Activated naive CD4-positive, alpha-beta T cell treated with anti-CD3 and anti-CD28 coated beads, Interleukin-2, amount 50 U/mL, for 72 hours (primary cell): ENCODE results near the gene APBB2. TPM values are rescaled to one million over a fixed set of nuclear protein-coding genes. Genes with fewer than 3 reads are reported as not detected.

Experiments used
- ATAC-seq, 2 donors: fragments of 150-1000 bp; cut with Tn5 transposase; 2 replicates each; pipeline ENCODE4 v1.10.0; 2021; ENCODE audit warnings: mild to moderate bottlenecking in 2 of 2, moderate library complexity in 2 of 2
- DNase-seq, 2 donors: peaks; one replicate each; pipeline ENCODE4 v3.0.0; 2021 to 2022; ENCODE audit warnings: low spot score in 2 of 2
- H3K27ac Mint-ChIP-seq, 2 donors: one replicate each; pipeline ENCODE4 v1.8.0; 2022; ENCODE audit warnings: mild to moderate bottlenecking in 2 of 2, mixed read lengths in 2 of 2
- H3K36me3 Mint-ChIP-seq, 2 donors: one replicate each; pipeline ENCODE4 v1.8.0; 2022; ENCODE audit warnings: mixed read lengths in 2 of 2
- H3K9me3 Mint-ChIP-seq, 2 donors: one replicate each; pipeline ENCODE4 v1.8.0; 2022; ENCODE audit warnings: mixed read lengths in 2 of 2
- total RNA-seq, 2 donors: library from RNA; stranded (reverse); gene quantifications; one replicate each; pipeline ENCODE4 v1.2.3, GENCODE V29; 2022

The APBB2 gene
- total RNA-seq, 2 donors from 2014 or later: 1.6 to 6.1 TPM

DNA sequence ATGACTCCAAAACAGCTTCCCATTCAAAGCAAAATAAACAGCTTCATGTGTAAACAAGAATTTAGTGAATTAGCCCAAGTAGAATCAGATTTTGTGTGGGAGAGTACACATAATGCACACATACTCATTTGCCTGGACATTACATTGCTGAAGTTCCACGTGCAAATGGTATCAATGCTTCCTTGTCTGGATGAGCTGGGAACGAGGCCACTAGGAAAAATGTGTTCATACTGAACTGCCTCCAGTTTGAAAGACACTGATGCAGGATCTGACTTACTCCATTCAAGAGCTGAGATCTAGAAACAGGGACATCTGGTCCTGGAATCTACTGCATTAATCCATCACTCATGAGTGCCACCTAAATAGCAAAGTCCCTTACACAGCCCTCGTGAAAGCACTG lies 228.0 kb downstream of the APBB2 start:
- Mint-ChIP-seq H3K9me3 (no peaks in the 10 kb centered on the region), H3K27ac (no peak overlapping the region), H3K36me3 (no peaks in the 10 kb centered on the region)
- ATAC-seq (no peak), DNase-seq (no peak)

DNA sequence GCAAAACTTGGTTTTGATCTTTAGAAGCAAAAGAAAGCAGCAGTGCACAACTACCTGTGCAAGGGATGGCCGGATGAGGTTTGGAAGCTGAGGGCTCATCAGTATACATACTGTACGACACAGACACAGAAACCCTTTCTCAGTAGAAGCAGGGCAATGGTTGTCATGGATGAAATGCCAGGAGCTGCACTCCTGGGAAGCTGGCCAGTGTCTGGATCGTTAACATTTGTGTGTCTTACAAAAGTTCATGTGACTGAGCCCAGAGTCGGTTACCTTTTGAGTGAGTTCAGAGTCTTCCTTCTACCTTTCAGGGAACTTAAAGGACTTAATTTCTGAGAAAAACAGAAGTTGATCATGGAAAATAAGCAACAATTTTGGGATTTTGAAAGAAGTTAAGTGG lies 230.3 kb downstream of the APBB2 start:
- Mint-ChIP-seq H3K27ac (no peak overlapping the region), H3K36me3 (no peaks in the 10 kb centered on the region), H3K9me3 (no peaks in the 10 kb centered on the region)
- no peak for ATAC-seq
- no peak for DNase-seq

GRCh38 chr4:40980318-40980883 lies 233.9 kb downstream of the APBB2 start:
- DNase-seq: no peak
- ATAC-seq: no peak
- Mint-ChIP-seq H3K27ac (no peak overlapping the region), H3K9me3 (no peaks in the 10 kb centered on the region), H3K36me3 (no peaks in the 10 kb centered on the region)

DNA sequence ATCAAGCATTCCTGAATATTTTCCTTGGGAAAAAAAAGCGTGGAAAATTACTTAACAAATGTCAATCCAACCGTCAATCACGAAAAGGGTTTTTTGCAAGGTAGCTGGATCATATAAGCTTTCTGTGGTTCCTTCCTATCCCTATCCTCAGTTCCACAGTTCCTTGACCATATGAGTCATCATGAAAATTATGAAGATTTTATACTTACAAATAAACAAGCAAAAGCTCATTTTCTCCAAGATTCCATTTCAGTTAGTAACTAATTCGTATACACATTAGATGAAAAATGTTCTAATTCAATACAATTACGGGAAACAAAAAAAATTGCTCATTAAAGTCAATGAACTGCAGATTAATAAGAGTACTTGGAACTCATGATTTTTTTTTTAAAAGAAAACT lies 235.8 kb downstream of the APBB2 start:
- Mint-ChIP-seq H3K27ac (no peak overlapping the region), H3K36me3 (no peaks in the 10 kb centered on the region)
- ATAC-seq: no peak

GRCh38 chr4:40976343-40976742 lies 238.0 kb downstream of the APBB2 start:
- DNase-seq (peak in 1 of 2 donors; percentile 21), ATAC-seq (no peak)
- no peaks in the 10 kb centered on the region for H3K36me3 Mint-ChIP-seq
- H3K9me3 Mint-ChIP-seq: no peaks in the 10 kb centered on the region
- H3K27ac Mint-ChIP-seq: no peak overlapping the region

More for the DNA sequence above, 235.8 kb downstream of the APBB2 start:
- no peak for DNase-seq
- H3K9me3 Mint-ChIP-seq: no peaks in the 10 kb centered on the region

DNA sequence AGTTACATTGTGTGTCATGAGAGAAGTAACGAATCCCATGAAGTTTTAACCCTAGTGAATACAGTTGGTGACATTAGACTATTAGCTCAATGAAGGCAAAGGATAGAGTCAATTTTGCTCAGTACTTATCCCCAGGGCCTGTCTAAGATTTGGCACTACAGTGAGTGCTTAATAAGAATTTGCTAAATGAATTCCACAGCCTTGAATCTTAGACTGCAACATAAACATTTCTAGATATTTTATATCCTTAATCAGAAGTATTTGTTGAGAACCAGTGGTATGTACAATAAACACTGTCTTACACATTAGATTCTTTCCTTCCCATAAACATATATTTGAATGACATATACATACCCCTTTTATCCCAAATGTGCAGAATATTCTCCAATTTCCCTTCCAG lies 241.6 kb downstream of the APBB2 start:
- no peaks in the 10 kb centered on the region for H3K9me3 Mint-ChIP-seq
- ATAC-seq (no peak), DNase-seq (no peak)
- no peak overlapping the region for H3K27ac Mint-ChIP-seq
- H3K36me3 Mint-ChIP-seq: no peaks in the 10 kb centered on the region

GRCh38 chr4:40971338-40971737 lies 243.0 kb downstream of the APBB2 start:
- Mint-ChIP-seq H3K36me3 (no peaks in the 10 kb centered on the region), H3K9me3 (no peaks in the 10 kb centered on the region), H3K27ac (no peak overlapping the region)
- no peak for DNase-seq
- no peak for ATAC-seq

- H3K9me3 Mint-ChIP-seq: no peaks in the 10 kb centered on the region
- ATAC-seq (no peak), DNase-seq (no peak)
- no peak overlapping the region for H3K27ac Mint-ChIP-seq
- no peaks in the 10 kb centered on the region for H3K36me3 Mint-ChIP-seq
These were observed 244.8 kb downstream of the APBB2 start for GRCh38 chr4:40969501-40969900.

- Mint-ChIP-seq H3K27ac (no peak overlapping the region), H3K36me3 (no peaks in the 10 kb centered on the region), H3K9me3 (no peaks in the 10 kb centered on the region)
- no peak for ATAC-seq
- no peak for DNase-seq
These were observed 246.8 kb downstream of the APBB2 start for GRCh38 chr4:40967550-40967949.

DNA sequence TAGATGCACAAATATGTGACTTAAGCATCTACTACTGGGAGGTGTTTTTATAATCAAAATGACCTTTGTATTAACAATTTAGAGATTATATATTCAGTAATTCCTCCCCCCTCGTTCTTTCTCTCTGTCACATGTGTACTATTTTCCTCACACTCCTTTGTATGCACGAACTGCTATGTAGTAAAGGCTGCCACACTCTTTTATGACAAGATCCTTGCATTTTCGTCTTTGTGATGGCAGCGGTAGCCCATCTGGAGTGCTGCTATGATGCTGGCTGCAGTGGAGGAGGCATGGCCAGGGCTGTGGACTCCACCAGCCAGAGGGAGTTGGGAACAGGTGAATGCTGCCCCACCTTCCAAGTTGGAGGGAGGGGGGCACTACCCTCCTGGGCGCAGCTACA lies 248.3 kb downstream of the APBB2 start:
- Mint-ChIP-seq H3K27ac (no peak overlapping the region), H3K36me3 (no peaks in the 10 kb centered on the region), H3K9me3 (no peaks in the 10 kb centered on the region)
- ATAC-seq: no peak
- DNase-seq: no peak

GRCh38 chr4:40963897-40964478 lies 250.4 kb downstream of the APBB2 start:
- Mint-ChIP-seq H3K27ac (no peak overlapping the region), H3K36me3 (no peaks in the 10 kb centered on the region), H3K9me3 (no peaks in the 10 kb centered on the region)
- ATAC-seq: no peak
- DNase-seq: no peak

DNA sequence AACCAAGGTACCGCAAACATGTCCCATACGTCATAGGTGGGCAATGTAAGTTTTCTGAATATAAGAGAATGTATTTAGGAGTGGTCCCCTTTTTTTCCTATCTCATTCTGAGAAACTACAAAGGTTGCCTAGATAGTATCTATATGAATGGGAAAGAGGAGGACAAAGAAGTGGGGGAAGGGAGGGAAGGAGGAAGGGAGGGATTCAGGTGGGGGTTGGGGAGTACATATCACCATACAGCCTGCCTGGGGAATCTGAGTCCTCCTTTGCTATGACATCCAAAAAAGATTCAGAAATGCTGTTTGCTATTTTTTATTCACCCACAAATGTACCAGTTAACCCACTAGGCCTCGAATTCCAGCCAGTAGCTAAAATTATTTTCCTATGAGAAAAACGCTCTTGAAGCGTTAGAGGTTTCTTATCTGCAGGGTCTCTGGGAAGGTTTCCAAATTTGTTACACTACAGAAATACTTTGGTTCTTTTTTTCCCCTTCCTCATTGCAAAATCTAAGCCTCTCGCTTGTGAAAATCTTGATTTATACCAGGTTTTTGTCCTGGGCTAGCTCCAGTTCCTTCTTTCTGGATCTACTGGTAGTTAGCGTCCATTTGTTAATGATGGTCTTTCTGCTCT lies 251.7 kb downstream of the APBB2 start:
- Mint-ChIP-seq H3K27ac (no peak overlapping the region), H3K36me3 (no peaks in the 10 kb centered on the region), H3K9me3 (no peaks in the 10 kb centered on the region)
- DNase-seq (no peak), ATAC-seq (no peak)

DNA sequence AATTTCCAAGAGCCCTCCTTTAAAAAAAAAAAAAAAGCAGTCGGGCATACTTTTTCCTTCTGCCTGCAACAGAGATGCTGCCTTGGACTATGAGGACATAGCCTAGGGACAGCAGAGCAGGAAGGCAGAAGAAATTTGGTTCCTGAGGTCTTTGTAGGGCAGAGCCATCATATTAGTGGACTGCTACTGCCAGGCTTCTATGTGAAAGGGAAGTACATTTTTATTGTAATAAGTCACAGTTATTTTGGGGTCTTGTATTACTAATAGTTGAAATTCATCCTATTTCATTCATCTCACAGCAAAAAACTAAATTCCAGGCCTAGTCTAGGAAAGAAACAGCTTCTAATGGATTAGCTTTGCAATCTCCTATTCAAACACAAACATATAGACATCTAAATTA lies 253.4 kb downstream of the APBB2 start:
- ATAC-seq: no peak
- no peaks in the 10 kb centered on the region for H3K9me3 Mint-ChIP-seq

GRCh38 chr4:40957281-40957680 lies 257.1 kb downstream of the APBB2 start:
- DNase-seq (no peak), ATAC-seq (no peak)
- H3K36me3 Mint-ChIP-seq: no peaks in the 10 kb centered on the region

More for the DNA sequence above, 253.4 kb downstream of the APBB2 start:
- DNase-seq: no peak
- Mint-ChIP-seq H3K36me3 (no peaks in the 10 kb centered on the region), H3K27ac (no peak overlapping the region)

DNA sequence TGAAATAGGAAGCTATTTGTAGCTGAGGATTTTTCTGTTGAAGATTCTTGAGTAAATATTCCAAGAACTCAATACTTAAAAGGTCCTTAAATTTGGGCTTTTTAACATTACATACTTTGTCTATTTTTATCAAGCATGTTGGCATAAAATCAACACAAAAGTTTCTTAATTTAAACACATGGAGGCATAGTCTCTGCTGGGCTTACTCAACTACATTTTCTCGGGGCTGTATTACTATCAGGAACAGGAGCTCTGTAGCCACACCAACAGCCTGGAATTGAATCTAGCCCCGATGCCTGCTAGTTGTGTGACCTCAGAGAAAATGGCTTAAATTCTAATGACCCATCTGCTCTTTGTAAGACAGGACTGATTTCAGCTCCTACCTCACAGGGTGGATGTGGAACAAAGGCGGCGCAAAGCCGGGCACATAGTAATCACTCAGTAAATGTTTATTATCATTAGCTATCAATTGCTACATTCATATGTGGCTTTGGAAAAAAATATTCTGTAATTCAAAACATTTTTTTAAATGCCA lies 257.6 kb downstream of the APBB2 start:
- ATAC-seq: no peak

More at GRCh38 chr4:40957281-40957680, 257.1 kb downstream of the APBB2 start:
- H3K27ac Mint-ChIP-seq: no peak overlapping the region
- H3K9me3 Mint-ChIP-seq: no peaks in the 10 kb centered on the region

DNA sequence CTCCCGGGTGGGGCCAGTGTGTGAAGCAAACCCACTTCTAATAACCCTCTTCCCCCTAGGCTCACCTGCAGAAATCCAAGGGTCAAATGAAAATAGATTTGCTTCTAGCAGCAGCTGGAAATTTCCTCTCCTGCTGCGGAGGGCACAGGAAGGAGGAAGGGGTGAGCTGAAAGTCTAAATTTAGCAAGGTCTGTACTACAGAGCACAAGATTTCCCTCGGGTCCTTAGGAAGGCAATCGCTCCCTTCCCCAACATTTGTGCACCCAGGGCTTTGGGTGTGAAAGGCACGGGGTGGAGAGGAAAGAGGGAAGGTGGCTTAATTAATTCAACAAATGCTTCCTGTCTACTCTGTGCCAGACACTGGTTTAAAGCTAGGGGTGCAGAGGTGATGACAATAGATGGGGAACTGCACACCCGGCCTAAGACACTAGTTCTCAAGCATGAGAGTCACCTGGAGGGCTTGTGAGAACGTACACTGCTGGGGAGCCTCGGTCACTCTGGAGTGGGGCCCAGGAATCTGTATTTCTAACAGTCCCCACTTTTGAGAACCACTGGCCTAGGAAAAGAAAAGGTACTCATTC lies 260.2 kb downstream of the APBB2 start:
- Mint-ChIP-seq H3K9me3 (no peaks in the 10 kb centered on the region), H3K27ac (no peak overlapping the region), H3K36me3 (no peaks in the 10 kb centered on the region)
- ATAC-seq (no peak), DNase-seq (no peak)

More for the DNA sequence above, 257.6 kb downstream of the APBB2 start:
- H3K27ac Mint-ChIP-seq: no peak overlapping the region
- H3K9me3 Mint-ChIP-seq: no peaks in the 10 kb centered on the region
- no peak for DNase-seq
- no peaks in the 10 kb centered on the region for H3K36me3 Mint-ChIP-seq

GRCh38 chr4:40953283-40954087 lies 260.9 kb downstream of the APBB2 start:
- H3K27ac Mint-ChIP-seq: no peak overlapping the region
- ATAC-seq (no peak), DNase-seq (no peak)
- no peaks in the 10 kb centered on the region for H3K36me3 Mint-ChIP-seq
- H3K9me3 Mint-ChIP-seq: no peaks in the 10 kb centered on the region
